ENCODE results near the gene POU2AF1.
"Not testable (repeated sequence)": the region's sequence is repeated elsewhere in the genome, so short reads cannot be mapped to it uniquely, and the experiment has no call there.

POU2AF1 gene

DNA sequence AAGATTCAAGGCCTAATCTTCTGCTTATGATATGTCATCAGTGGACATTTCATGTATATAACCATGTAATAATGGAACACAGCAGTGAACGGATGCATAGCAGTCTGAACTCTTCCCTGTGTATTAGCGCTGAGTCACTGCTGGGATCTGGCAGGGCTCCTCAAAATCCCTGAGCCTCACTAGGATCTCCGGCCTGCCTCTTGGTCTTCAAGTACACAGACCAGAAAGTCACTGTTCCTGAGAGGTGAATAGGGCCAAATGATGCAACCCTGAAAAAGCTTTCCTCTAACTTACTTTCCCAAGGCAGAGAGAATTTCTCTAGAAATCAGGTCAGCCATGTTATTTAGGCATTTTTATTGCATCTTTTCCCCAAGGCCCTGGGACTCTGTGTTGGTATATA lies 35.0 kb downstream of the POU2AF1 start:
- DNase-seq, result no peak

DNA sequence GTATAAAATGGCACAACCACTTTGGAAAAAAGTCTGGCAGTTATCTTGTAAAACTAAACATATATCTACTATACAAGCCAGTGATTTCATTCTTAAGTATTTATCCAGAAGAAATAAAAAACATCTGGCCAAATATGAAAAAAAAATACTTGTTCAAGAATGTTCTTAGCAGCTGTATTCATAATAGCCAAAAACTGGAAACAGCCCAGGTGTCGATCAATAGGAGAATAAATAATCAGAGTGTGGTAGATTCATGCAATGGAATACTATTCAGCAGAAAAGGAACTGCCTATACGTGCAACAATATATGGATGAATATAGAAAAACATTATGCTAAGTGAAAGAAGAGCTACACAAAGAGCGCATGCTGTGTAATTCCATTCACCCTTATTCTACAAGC lies 36.7 kb downstream of the POU2AF1 start:
- DNase-seq, result no peak

DNA sequence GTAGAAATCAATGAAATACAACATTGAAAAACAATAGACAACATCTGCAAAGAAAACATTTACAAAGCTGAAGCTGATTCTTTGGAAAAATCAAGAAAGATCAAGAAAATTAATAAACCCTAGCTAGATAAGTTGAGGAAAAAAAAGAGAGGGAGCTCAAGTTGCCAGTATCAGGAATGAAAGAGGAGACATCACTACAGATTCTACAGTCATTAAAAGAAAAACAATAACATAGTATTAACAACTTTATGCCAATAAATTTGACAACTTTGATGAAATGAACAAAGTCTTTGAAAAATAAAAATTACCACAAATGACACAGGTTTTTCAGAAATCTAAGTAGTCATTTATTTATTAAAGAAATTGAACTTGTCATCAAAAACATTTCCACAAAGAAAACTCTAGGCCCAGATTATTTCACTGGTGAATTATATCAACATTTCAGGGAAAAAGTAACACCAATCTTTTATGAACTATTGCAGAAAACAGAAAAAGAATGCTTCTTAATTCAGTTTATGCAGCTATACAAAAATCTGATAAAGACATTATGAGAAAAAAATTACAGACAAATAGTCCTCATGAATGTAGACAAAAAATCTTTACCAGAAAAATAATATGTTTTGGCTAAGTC lies 39.2 kb downstream of the POU2AF1 start:
- DNase-seq, result no peak

DNA sequence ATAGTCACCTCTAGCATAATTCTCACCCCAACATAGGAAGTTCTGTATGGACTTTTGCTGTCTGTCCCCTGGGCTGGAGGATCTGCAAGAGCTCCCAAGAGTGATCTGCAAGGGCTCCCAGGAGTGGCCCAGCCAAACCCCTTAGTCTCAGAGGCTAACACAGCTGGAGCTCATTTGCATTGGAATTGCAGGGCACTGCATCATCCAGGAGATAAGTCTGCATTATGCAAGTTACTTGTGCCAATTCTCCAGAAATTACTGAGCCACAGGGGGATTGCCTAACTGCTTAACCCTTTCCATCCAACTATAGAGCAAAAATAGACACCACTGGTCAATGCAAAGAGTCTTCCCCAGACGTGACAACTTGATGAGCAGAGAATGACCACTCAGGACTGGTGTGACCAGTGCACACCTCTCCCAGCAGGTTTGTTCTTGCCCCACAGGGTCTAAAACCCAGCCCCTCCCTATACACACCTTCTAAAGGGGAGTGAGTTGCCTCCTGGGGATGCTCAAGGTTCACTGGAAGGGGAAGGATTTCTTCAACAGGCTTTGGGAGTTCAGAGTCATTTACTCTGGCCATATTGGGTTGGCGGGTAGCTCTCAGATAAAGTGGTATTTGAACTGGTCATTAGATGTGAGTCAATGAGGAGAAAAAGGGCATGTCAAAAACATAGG lies 42.4 kb downstream of the POU2AF1 start:
- no peak for DNase-seq

DNA sequence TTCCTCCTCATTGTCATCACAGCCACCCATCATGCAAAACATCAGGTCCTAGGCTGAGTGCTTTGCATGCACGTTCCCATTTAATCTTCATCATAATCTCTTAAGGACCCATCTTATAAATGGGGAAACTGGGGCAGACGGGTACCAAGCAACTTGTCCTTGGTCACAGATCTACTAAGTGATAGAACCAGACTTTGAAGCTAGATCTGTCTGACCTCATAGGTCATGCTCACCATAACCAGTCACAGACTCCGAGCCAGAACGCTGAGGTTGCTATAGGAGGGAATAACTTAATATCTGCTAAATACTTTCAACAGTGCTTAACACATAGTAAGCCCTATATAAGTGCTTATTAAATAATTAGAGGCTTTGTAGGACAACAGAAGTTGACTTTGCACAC lies 43.0 kb downstream of the POU2AF1 start:
- no peak for DNase-seq

DNA sequence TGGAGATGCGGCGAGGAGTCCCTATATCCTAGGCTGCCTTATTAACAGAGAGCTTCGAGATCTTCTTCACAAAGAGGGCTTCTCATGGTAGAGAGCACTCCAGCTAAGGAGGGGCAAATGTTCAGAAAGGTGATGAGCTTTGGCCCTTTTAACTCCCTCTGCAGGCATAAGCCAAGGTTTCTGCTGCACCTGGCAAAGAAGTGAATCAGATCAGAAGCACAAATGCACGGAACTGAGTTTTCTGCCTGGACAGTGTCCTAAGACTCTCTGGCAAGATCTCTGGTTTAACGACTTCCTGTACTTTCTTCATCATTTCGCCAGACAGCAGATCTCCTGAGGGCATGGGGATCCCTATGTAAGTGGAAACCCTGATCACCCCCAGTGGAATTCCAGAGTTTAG lies 43.5 kb downstream of the POU2AF1 start:
- DNase-seq, result no peak

DNA sequence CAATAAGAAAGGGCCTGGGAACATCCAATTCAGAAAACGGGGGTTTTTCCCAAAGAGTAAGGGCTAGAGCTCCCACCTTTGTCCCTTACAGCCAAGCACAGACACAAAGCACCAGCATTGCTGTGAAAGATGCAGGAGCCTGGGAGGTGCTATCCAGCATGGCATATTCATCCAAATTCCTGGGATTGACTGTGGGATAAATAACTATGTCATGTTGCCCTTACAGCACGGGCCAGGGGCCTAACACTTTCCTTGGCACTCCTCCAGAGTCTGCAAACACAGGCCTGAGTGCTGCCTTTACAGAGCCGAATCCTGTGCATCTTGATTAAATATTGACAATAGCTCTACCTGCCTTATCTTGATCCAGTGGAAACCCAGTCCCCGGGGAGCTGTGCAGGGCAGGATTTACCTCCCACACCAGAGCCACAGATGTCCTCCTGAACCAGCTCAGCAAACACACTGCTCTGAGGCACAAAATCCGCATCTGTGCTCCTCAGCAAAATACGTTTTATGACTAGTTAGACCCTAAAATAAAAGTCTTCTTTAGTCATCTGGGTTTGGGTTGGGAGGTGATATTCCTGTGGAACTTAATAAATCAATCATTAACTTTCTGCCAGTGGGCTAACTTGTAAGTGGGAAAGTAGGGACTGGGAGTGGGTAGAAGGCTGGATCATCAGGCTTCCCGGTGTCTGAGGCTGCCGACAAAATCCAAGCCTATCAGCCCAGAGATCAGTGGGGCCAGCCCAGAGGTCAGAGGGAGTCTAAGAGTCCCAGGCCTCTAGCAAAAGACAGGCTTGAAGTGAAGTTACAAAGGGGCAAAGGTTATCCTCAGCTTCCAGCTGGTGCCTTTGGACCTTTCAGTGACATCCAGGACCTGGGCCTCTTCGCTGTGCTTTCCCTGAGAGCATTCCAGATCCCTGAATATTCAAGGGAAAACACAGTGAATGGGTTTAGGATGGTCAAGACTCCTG lies 44.3 kb downstream of the POU2AF1 start:
- DNase-seq, result peak; percentile 67

DNA sequence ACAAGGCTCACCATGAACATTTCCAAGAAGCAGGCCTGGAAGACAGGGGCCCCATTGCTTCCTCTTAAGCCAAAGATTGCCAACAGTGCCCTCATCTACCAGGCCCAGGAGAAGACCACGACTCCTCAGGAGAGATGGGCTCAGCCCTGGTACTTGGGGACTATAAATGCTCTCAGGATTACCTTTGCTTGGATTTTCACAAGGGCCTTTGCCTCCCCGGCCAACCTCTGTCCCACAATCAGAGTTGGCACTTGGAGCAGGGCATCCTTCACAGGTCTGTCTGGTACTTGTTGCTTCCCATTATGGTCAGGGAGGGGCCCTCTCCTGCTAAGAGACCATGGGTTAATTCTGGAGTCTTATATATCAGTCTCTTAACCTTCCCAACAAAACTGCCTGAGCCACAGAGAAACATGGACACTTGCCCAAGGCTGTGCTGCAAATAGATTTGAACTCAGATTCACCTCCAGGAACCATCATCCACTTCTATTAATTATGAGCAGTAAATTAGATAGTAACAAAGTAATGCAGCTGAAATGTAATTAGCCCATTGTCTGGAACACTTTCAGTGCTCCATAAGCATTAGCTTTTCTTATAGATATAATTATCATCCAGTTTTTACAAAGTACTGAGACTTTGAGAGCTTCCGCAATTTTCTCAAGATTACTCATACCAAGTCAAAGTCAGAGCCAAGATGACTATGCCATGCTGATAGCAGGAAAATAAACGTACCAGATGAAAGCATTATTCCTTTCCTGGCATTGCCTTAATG lies 47.2 kb downstream of the POU2AF1 start:
- DNase-seq, result no peak

DNA sequence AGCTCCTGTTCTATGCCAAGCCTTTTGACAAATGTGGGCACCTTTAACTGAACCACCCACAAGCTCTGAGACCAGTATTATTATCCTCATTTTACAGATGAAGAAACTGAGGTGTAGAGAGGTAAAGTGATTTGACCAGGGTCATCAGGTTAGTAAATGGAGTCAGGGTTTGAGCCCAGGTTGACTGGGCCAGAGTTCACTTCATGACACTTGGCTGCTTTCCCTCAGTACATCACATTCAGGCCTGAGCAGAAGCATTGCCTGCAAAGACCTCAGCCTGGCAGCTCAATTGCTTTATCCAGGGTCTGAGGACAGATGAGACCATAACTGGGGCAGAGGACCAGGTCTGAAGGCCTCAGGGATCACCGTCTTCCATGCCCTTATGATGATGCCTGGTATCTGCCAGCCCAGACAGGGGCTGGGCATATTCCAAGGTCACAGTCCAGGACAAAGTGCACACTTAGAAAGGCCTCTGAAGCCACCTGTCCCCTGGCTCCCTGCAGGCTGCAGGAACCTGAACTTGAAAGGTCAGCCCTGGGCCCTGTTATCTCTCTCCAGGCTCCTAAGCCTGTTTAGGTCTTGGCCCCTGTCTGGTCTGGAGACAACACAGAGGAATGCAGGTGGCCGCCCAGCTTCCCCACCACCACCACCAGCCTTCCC lies 48.7 kb downstream of the POU2AF1 start:
- DNase-seq, result no peak

DNA sequence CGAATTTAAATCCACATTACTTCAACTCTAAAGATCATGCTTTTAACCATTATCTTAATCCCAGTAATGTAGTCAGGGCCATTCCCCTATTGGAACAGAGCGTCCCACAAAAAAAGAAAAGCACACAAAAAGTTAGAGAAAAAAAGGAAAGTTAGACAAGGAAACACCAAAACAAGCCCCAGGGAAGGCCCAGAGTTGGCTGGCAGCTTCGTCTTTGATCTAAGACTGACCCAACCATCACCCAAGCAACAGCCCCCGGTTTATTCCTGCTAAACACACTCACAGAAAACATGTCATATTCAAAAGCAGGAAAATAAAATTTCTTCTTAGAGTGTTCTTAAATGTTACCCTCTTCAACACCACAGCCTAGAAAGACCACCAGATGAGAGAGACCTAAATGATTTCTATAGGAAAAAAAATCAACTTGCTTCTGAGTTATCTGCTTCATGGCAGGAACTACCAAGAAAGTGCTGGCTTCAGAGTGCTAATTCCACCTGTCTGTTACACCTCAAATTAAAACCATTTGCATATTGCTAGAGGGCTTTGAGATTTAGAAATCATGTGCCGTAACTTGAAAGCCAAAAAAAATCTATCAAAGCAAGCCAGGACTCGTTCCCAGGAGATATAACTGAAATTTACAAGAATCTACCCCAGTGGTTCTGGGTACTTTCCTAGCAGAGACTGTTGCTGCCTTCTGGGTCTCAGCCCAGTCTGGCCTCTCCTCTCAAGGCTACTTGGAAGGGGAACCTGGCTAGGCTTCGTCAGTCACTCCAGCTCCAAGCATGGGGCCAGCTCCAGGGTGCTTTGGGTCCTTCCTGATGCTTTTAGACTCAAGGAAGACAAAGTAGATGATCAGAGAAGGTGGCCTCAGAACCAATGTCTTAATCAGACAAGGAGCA lies 49.5 kb downstream of the POU2AF1 start:
- DNase-seq, result no peak

DNA sequence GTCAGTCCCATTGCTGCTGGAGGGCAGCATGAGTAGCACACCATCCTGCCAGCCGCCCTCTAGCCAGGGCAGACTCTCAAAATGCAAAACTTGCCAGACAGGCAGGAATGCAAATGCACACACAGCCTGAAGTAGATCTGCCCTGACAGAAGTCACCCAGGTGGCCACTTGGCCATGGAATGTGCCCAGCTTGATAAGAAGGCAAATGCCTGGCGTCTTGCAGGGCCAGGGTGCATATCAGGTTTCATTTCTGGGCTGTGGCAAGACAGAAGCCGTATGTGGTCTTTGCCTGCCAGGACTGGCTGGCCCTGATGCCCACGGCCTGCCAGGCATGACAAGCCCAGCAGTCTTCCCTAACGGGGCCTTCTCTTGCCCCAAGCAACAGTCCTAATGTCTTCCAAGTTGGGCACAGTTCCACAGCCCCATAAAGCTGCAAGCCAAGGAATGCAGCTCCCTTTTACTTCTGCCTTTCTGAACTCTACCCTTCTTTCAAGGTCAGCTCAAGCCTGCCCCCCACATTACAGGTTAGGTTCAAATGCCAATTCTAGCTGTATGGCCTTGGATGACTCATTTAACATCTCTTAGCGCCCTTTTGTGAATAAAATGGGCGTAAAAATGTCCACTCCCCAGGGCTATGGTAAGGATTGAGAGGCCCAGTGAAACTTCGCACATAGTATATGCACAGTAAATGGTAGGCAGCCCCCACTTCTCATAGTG lies 51.0 kb downstream of the POU2AF1 start:
- no peak for DNase-seq

DNA sequence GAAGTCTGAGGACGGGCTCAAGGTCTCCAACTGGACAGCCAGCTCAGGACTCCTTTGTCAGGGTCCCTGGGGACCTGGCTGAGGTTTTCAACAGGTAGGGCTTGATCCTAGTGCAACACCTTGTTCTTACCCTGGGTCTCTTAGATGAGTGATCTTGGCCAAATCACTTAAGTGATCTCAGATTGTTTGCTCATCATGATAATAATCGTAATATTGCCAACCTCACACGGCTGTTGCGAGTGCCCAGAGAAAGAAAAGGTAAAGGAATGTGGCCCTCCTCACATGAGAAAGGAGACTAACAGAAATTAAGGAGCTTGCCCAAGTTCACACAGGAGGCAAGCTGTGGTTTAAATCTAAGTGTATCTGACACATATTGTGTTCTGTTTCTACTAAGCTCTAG lies 52.3 kb downstream of the POU2AF1 start:
- no peak for DNase-seq

DNA sequence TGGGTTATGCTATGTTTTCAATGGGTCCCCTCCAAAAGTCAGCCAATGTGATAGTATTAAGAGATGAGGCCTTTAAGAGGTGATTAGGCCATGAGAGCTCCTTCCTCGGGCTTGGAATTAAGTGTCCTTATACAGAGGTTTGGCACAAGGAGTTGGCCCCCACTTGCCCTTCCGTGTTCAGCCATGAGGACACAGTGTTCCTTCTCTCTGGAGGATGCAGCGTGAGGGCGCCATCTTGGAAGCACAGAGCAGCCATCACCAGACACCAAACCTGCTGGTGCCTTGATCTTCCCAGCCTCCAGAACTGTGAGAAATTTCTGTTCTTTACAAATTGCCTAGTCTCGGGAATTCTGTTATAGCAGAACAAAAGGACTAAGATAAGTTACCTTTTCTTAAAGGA lies 53.8 kb downstream of the POU2AF1 start:
- DNase-seq, result no peak

DNA sequence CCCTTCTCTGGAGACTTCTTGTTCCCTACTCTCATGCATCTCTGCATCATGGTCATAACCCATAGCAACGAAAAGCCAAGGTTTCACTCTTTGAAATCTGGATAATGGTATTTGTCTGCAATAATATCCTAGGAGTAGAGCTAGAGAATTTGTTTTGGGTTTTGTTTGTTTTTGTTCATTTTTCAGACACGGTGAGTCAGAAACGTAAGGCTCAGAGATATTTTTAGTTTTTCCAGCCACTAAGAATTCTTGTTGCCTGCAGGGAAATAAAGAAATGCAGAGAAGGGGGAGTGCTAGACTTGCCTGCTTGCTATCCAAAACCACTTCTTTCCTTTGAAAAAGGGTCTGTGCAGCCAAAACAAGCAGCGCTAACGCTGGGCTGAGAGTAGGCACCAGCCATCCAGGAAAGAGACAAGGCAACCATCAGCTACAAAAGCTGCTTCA lies 54.8 kb downstream of the POU2AF1 start:
- no peak for DNase-seq

DNA sequence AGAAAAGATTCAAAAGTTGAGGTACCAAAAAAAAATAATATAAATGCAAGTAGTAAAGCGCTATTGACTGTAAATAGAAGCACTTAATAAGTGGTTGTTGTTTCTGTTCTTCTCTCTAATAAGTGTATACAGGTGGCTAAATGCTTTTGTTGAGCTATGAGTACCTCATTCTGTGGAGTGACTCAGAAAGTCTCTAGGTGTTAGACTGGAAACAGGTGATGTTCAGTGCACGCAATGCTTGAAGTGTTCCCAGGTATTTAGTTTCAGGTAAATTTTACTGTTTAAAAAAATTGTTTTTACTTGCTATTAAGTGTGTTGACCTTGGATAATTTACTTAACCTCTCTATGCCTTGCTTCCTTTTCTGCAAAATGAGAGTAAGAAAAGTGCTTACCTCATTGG lies 56.5 kb downstream of the POU2AF1 start:
- no peak for DNase-seq

DNA sequence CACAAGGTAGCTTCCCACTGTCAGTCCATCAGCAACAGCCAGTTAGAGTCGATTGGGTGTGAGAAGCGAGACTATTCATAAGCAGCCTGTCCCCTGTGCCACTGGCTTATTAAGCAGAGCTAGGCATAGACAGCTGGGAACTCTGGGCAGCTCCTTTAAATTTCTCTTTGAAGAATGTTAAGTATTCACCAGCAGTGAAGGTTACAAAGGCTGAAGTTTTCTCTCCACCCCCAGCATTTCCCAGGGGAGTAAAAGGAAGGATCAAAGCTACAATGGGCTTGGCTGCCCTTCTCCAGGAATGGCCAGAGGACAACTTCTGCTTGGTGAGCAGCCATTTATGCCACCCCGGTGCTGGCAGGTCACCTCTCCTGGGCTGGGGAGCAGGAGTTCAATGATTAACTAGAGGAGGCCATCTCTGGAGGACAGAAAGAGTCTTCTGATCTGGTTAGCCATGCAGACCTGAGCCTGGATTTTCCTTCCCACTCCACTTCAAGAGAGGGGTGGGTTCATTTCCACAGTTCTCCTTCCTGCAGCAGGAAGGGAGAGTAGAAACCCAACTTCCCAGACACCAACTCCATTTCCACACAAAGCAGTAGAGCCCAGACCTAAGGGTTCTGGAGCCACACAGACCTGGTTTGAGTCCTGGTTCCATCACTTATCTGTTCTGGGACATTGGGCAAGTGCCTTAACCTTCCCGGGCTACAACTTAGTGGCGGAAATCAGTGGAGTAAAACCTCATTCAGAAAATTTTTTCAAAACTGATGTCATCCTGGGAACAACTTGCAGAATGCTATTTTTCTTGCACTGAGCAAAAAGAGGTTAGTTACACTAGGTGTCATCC lies 58.1 kb downstream of the POU2AF1 start:
- no peak for DNase-seq

DNA sequence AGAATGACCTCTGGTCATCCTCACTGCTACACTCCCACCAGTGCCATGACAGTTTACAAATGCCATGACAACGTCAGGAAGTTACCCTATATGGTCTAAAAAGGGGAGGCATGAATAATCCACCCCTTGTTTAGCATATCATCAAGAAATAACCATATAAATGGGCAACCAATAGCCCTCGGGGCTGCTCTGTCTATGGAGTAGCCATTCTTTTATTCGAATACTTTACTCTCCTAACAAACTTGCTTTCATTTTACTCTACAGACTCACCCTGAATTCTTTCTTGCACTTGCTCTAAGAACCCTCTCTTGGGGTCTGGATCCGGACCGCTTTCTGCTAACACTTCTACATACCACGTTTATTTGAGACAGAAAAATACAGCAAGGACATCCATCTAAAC lies 58.9 kb downstream of the POU2AF1 start:
- DNase-seq, result not testable (repeated sequence)

DNA sequence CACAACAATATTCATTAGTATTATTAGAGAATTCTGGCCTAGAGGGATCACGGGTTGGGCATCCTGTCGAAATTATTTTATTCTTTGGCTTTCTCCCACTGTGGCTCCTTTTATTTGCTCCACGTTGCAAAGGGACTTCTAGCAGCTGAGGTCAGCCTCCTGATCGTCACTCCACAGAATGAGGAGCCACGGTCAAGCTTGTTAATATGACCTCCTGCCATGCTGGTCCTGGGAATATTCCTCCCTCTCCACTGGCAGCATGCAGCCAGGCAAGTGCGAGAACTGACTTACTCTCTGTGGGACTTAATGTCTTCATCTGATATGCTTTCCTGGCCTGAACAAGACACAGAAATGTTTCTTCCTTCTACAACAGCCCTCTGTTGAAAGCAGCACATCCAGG lies 59.8 kb downstream of the POU2AF1 start:
- no peak for DNase-seq

DNA sequence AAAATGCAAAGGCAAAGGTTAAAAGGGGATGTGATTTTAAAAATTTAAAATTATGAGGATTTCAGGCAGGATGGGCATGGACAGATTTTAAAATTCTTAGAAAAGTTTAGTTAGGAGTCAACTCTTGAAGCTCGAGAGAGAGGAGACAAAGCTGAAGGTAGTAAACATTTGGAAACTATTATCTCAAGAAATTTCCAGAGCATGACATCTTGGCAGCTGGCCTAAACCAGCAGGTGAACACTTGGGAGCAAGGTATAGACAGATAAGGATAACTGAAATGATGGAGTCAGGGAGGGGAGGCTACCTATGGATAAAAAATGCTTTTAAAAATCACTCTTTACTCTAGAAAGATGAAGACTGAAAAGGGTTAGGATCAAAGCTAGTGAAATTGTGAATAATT lies 67.0 kb downstream of the POU2AF1 start:
- no peak for DNase-seq

DNA sequence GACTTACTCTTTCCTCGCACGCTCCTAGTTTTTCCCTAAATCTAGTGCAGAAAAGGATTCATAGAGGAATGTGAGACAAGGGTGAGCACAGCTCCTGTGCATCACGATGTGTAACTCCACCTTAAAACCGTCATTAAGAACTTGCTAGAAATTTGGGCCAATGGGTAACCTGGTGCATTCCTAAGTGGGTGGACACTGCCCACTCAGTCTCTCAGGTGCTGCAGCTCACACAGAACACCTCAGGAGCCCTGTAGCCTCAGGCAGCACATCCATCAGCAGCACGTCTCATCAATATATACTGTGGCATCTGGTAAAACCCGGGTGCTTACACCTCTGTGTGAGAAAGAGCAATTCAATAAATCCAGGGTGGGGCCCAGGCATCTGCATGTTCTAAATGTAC lies 68.4 kb downstream of the POU2AF1 start:
- DNase-seq, result no peak
